Activated CD8-positive, alpha-beta memory T cell treated with anti-CD3 and anti-CD28 coated beads for 48 hours (primary cell): ENCODE data around the gene ZNF618.

Experiments used
- DNase-seq, 3 experiments: peaks; one replicate each; pipeline ENCODE4 v3.0.0-alpha.2; 2020; ENCODE audit warnings: low read depth in 2 of 3, low spot score in 2 of 3

ZNF618 gene

GRCh38 chr9:113876151-113876992, at the start of gene ZNF618:
ZNF618 (plus strand) TSS chr9:113876309; CDS start chr9:113876381, 72 bp downstream.
- DNase-seq = peak in 1 of 3 experiments; percentile 5

- DNase-seq = no peak
Observed at GRCh38 chr9:113828221-113828620, 47.9 kb upstream of the ZNF618 start.

GRCh38 chr9:113837334-113837733, 38.8 kb upstream of the ZNF618 start:
- no peak for DNase-seq

- no peak for DNase-seq
Observed at GRCh38 chr9:113842086-113842485, 34.0 kb upstream of the ZNF618 start.

- no peak for DNase-seq
Observed at GRCh38 chr9:113844466-113844865, 31.6 kb upstream of the ZNF618 start.

- DNase-seq = no peak
Observed at GRCh38 chr9:113851359-113851758, 24.8 kb upstream of the ZNF618 start.

- no peak for DNase-seq
Observed at GRCh38 chr9:113851873-113852272, 24.2 kb upstream of the ZNF618 start.

- DNase-seq = no peak
Observed at GRCh38 chr9:113853333-113853732, 22.8 kb upstream of the ZNF618 start.

GRCh38 chr9:113854310-113854709, 21.8 kb upstream of the ZNF618 start:
- no peak for DNase-seq

GRCh38 chr9:113857875-113858274, 18.2 kb upstream of the ZNF618 start:
- DNase-seq = no peak

GRCh38 chr9:113858282-113858681, 17.8 kb upstream of the ZNF618 start:
- no peak for DNase-seq

- no peak for DNase-seq
Observed at GRCh38 chr9:113863345-113863744, 12.8 kb upstream of the ZNF618 start.

- DNase-seq = no peak
Observed at GRCh38 chr9:113868501-113868900, 7.6 kb upstream of the ZNF618 start.

GRCh38 chr9:113872485-113873143, 3.5 kb upstream of the ZNF618 start:
- DNase-seq = no peak

GRCh38 chr9:113873446-113873845, 2.7 kb upstream of the ZNF618 start:
- DNase-seq = no peak

GRCh38 chr9:113873926-113874325, 2.2 kb upstream of the ZNF618 start:
- no peak for DNase-seq

GRCh38 chr9:113875459-113876150, 504 bp upstream of the ZNF618 start:
- DNase-seq = no peak

GRCh38 chr9:113876993-113877368, 872 bp downstream of the ZNF618 start:
- no peak for DNase-seq

- no peak for DNase-seq
Observed at GRCh38 chr9:113879318-113879717, 3.2 kb downstream of the ZNF618 start.

- no peak for DNase-seq
Observed at GRCh38 chr9:113879911-113880310, 3.8 kb downstream of the ZNF618 start.

GRCh38 chr9:113882181-113882580, 6.1 kb downstream of the ZNF618 start:
- no peak for DNase-seq

- no peak for DNase-seq
Observed at GRCh38 chr9:113882636-113883164, 6.6 kb downstream of the ZNF618 start.
